WTC11 (cell line): Measurements from ENCODE around the gene MAML2.

Experiments used
- ATF6 ChIP-seq: sonication (generic); formaldehyde crosslinking; IDR thresholded peaks from 2 replicates; pipeline ENCODE4 v1.8.1; 2023; ENCODE audit warnings: mild to moderate bottlenecking, missing genetic modification reagents
- CTCF ChIP-seq: fragments of 200-600 bp; IDR thresholded peaks from 2 replicates; pipeline ENCODE4 v1.8.0; 2022; ENCODE audit warnings: antibody characterized with exemption
- E2F4 ChIP-seq: sonication (generic); formaldehyde crosslinking; IDR thresholded peaks from 2 replicates; pipeline ENCODE4 v1.8.1; 2022; ENCODE audit warnings: low read depth, mild to moderate bottlenecking, moderate library complexity, missing genetic modification reagents, borderline replicate concordance
- EMX1 ChIP-seq: fragments of 250-450 bp; sonication (Bioruptor Pico); IDR thresholded peaks from 2 replicates; pipeline ENCODE4 v1.8.0; 2021; ENCODE audit warnings: mild to moderate bottlenecking
- IRF2 ChIP-seq: sonication (generic); formaldehyde crosslinking; IDR thresholded peaks from 2 replicates; pipeline ENCODE4 v1.8.0; 2022; ENCODE audit warnings: low read depth, missing genetic modification reagents, borderline replicate concordance
- NFATC4 ChIP-seq: fragments of 250-450 bp; sonication (Bioruptor Pico); IDR thresholded peaks from 2 replicates; pipeline ENCODE4 v1.9.0; 2021; ENCODE audit warnings: mild to moderate bottlenecking
- NR3C1 ChIP-seq: sonication (generic); formaldehyde crosslinking; conservative IDR thresholded peaks from 2 replicates; pipeline ENCODE4 v1.8.1; 2023; ENCODE audit warnings: low read depth, mild to moderate bottlenecking, missing genetic modification reagents
- RELA ChIP-seq: sonication (generic); formaldehyde crosslinking; IDR thresholded peaks from 2 replicates; pipeline ENCODE4 v1.8.1; 2022; ENCODE audit warnings: missing genetic modification reagents, mild to moderate bottlenecking, borderline replicate concordance
- SMAD3 ChIP-seq: sonication (generic); formaldehyde crosslinking; IDR thresholded peaks from 2 replicates; pipeline ENCODE4 v1.8.0; 2022; ENCODE audit warnings: missing genetic modification reagents, mild to moderate bottlenecking, borderline replicate concordance
- TCF7 ChIP-seq: sonication (generic); formaldehyde crosslinking; IDR thresholded peaks from 2 replicates; pipeline ENCODE4 v1.8.0; 2022; ENCODE audit warnings: mild to moderate bottlenecking, low read depth, missing genetic modification reagents, moderate library complexity
- USF1 ChIP-seq: sonication (generic); formaldehyde crosslinking; IDR thresholded peaks from 2 replicates; pipeline ENCODE4 v1.8.0; 2022; ENCODE audit warnings: mild to moderate bottlenecking, missing genetic modification reagents
- USF2 ChIP-seq: sonication (generic); formaldehyde crosslinking; IDR thresholded peaks from 2 replicates; pipeline ENCODE4 v1.8.1; 2023; ENCODE audit warnings: mild to moderate bottlenecking, missing genetic modification reagents, moderate library complexity
- ZBTB21 ChIP-seq: sonication (generic); formaldehyde crosslinking; IDR thresholded peaks from 2 replicates; pipeline ENCODE4 v1.8.1; 2023; ENCODE audit warnings: mild to moderate bottlenecking, missing genetic modification reagents, borderline replicate concordance
- ZNF317 ChIP-seq: sonication (generic); formaldehyde crosslinking; IDR thresholded peaks from 2 replicates; pipeline ENCODE4 v1.8.1; 2023; ENCODE audit warnings: low read depth, mild to moderate bottlenecking, moderate library complexity, missing genetic modification reagents, borderline replicate concordance

- TF ChIP-seq CTCF = no peak
- TF ChIP-seq ZBTB21 (CRISPR knock-in tag) = no peak
- TF ChIP-seq ZNF317 = no peak
- no peak for TF ChIP-seq ATF6
- TF ChIP-seq E2F4 (CRISPR knock-in tag) = no peak
- no peak for TF ChIP-seq SMAD3
- TF ChIP-seq TCF7 (CRISPR knock-in tag) = no peak
- no peak for TF ChIP-seq USF1 (CRISPR knock-in tag)
- no peak for TF ChIP-seq NFATC4 (CRISPR knock-in tag)
- TF ChIP-seq NR3C1 (CRISPR knock-in tag) = no peak
- TF ChIP-seq USF2 = no peak
- no peak for TF ChIP-seq RELA (CRISPR knock-in tag)
- no peak for TF ChIP-seq EMX1 (CRISPR knock-in tag)
- TF ChIP-seq IRF2 = no peak
Observed at GRCh38 chr11:96085319-96085930, 257.6 kb downstream of the MAML2 start.
